ENCODE measurements around the gene MUC12. TPM values are rescaled to one million over a fixed set of nuclear protein-coding genes. Genes with fewer than 3 reads are reported as not detected.
"Not testable (repeated sequence)": the region's sequence is repeated elsewhere in the genome, so short reads cannot be mapped to it uniquely, and the experiment has no call there.

MUC12 gene, protein sequence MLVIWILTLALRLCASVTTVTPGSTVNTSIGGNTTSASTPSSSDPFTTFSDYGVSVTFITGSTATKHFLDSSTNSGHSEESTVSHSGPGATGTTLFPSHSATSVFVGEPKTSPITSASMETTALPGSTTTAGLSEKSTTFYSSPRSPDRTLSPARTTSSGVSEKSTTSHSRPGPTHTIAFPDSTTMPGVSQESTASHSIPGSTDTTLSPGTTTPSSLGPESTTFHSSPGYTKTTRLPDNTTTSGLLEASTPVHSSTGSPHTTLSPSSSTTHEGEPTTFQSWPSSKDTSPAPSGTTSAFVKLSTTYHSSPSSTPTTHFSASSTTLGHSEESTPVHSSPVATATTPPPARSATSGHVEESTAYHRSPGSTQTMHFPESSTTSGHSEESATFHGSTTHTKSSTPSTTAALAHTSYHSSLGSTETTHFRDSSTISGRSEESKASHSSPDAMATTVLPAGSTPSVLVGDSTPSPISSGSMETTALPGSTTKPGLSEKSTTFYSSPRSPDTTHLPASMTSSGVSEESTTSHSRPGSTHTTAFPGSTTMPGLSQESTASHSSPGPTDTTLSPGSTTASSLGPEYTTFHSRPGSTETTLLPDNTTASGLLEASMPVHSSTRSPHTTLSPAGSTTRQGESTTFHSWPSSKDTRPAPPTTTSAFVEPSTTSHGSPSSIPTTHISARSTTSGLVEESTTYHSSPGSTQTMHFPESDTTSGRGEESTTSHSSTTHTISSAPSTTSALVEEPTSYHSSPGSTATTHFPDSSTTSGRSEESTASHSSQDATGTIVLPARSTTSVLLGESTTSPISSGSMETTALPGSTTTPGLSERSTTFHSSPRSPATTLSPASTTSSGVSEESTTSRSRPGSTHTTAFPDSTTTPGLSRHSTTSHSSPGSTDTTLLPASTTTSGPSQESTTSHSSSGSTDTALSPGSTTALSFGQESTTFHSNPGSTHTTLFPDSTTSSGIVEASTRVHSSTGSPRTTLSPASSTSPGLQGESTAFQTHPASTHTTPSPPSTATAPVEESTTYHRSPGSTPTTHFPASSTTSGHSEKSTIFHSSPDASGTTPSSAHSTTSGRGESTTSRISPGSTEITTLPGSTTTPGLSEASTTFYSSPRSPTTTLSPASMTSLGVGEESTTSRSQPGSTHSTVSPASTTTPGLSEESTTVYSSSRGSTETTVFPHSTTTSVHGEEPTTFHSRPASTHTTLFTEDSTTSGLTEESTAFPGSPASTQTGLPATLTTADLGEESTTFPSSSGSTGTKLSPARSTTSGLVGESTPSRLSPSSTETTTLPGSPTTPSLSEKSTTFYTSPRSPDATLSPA (N-terminal part only)
- total RNA-seq: not detected
- long read RNA-seq: 0 reads

DNA sequence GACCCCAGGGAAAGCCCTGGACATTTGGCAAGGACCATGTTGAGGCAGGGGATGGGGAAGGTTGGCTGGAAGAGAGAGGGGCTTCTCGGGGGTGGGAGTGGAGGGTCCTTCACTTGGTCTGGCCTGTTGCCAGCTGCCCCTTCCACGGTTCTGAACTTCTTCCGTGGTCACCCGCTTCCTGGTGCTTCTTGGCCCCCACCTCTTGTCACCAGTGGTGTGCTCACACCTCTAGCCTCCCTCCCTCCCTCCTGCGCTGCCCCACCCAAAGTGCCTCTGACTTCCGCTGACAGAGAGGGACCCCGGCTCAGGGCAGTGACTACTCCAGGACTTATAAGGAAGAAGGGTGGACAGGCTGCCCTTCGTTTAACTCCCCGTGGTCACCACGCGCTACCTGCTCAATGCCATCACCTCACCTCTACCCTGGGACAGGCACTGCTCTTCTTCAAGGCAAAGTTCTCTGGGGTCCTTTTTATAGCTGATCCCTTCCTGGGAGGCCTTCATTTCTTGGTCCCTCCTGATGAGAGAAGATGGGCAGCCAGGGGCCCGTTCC is at the start of gene MUC12:
Gene MUC12 (plus strand): TSS at position 500 of the 550 bp plus-strand sequence. CDS start 58 bp downstream, outside the sequence.
- TF ChIP-seq POLR2A (IDR thresholded peaks at IDR 0.05): no peak
- TF ChIP-seq, protein P1, sequence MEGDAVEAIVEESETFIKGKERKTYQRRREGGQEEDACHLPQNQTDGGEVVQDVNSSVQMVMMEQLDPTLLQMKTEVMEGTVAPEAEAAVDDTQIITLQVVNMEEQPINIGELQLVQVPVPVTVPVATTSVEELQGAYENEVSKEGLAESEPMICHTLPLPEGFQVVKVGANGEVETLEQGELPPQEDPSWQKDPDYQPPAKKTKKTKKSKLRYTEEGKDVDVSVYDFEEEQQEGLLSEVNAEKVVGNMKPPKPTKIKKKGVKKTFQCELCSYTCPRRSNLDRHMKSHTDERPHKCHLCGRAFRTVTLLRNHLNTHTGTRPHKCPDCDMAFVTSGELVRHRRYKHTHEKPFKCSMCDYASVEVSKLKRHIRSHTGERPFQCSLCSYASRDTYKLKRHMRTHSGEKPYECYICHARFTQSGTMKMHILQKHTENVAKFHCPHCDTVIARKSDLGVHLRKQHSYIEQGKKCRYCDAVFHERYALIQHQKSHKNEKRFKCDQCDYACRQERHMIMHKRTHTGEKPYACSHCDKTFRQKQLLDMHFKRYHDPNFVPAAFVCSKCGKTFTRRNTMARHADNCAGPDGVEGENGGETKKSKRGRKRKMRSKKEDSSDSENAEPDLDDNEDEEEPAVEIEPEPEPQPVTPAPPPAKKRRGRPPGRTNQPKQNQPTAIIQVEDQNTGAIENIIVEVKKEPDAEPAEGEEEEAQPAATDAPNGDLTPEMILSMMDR (IDR thresholded peaks at IDR 0.05): no peak
- ATAC-seq (no peak), DNase-seq (no peak)
- WGBS (ENCODE audit: insufficient coverage, low coverage, low lambda C conversion rate, missing lambda C conversion rate): 46% methylated on average over 4 of the region's 12 CpGs
- H3K27me3 ChIP-seq: no peaks in the 10 kb centered on the region
- peaks cover 0 to 4% (median 0%) of the 10 kb centered on the region in 4 donors for H3K4me1 ChIP-seq
- intact Hi-C loops (cut with DNase I): loop anchor here (5.0 to 10.0 kb wide), 2 partner anchors 86 to 88 kb away; no protein-coding TSS in a partner anchor
- no peak within 1 kb of the TSS for H3K27ac ChIP-seq
- no peak within 1 kb of the TSS for H3K4me3 ChIP-seq
- peaks cover 0 to 9% (median 0%) of the 10 kb centered on the region in 4 donors for H3K36me3 ChIP-seq
- no peaks in the 10 kb centered on the region for H3K9me3 ChIP-seq

DNA sequence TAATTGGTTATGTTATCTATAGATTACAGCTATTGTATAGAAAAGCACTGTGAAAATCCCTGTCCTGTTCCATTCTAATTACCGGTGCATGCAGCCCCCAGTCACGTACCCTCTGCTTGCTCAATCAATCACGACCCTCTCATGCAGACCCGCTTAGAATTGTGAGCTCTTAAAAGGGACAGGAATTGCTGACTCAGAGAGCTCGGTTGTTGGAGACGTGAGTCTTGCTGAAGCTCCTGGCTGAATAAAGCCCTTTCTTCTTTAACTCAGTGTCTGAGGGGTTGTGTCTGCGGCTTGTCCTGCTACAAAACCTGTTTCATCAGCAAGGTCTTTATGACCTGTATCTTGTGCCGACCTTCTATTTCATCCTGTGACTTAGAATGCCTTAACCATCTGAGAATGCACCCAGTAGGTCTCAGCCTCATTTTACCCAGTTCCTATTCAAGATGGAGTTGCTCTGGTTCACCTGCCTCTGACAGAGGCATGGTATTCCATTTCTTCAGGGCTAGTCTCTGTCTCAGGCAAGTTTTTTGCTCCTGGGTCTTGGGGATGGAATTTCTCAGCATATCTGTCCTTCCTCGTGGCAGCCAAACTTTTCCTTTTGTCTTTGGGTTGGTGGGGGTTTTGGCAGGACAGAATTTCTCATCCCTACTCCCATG is 49.5 kb upstream of the MUC12 start:
- WGBS (ENCODE audit: insufficient coverage, low coverage, low lambda C conversion rate, missing lambda C conversion rate): 72% methylated on average over 4 of the region's 9 CpGs

DNA sequence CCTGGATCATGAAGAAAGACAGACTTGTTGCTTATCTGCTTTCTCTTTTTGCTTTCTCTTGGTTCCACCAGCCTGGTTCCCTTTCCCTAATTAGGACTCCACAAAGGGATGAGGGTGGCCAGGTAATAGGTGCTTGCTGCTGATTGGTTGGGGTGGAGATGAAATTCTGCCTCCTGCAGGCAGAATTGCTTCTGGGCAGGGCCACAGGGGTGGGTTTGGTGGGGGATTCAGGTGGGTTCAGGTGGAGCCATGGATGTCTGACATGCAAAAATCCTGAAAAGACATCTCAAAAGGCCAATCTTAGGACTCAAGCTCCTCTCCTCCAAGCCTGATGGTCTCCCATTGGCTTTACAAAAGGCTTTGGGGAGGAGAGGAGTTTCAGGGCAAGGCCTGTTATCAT is 48.3 kb upstream of the MUC12 start:
- Histone ChIP-seq H3K27ac (no peak overlapping the region), H3K27me3 (no peaks in the 10 kb centered on the region), H3K4me3 (no peak overlapping the region), H3K36me3 (no peaks in the 10 kb centered on the region), H3K9me3 (no peaks in the 10 kb centered on the region), H3K4me1 (peaks cover 0 to 6% (median 2%) of the 10 kb centered on the region in 4 donors)
- intact Hi-C loops (cut with DNase I): no loop called here
- TF ChIP-seq, protein P1 (IDR thresholded peaks at IDR 0.05): no peak
- TF ChIP-seq POLR2A (IDR thresholded peaks at IDR 0.05): no peak
- DNase-seq (no peak), ATAC-seq (no peak)

More for the DNA sequence above, 49.5 kb upstream of the MUC12 start:
- H3K4me3 ChIP-seq; ATAC-seq; H3K27ac ChIP-seq; H3K27me3 ChIP-seq; H3K36me3 ChIP-seq; DNase-seq; H3K9me3 ChIP-seq; intact Hi-C loops (cut with DNase I): not testable (repeated sequence)
- peaks cover 0 to 13% (median 5%) of the 10 kb centered on the region in 4 donors for H3K4me1 ChIP-seq

DNA sequence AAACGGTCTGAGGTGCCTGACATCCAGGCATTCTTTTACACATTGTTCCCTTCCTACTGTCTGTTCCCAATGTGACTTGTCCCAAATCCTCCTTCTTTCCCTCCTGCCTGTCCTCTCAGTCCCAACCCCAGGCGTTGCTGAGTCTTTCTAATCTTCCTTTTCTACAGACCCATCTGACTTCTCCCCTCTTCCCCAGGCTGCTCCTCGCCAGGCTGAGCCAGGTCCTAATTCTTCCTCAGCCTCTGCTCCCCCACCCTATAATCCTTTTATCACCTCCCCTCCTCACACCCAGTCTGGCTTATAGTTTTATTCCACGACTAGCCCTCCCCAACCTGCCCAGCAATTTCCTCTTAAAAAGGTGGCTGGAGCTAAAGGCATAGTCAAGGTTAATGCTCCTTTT is 45.7 kb upstream of the MUC12 start:
- H3K4me1 ChIP-seq; ATAC-seq; DNase-seq; H3K4me3 ChIP-seq; H3K36me3 ChIP-seq; intact Hi-C loops (cut with DNase I); H3K27me3 ChIP-seq; H3K9me3 ChIP-seq; H3K27ac ChIP-seq: not testable (repeated sequence)
- whole genome bisulfite sequencing (ENCODE audit: insufficient coverage, low coverage, low lambda C conversion rate, missing lambda C conversion rate): 55% methylated on average over 4 of the region's 4 CpGs

DNA sequence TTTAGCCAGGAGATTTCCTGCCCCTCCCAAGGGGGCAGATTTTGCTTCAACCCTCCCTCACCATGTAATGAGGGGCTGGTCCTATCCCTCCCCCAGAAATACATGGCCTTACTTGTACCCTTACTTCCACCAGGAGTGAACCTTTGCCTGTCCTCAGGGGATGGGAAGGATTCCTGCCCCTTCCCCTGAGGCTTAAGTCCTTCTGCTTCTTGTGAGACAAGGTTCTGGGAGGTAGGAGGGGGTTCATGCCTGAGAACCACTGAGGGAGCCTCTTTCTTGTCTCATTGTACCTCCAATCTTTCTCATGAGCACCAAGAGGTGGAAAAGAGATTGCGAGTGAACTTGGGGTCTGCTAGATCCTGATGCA is 39.6 kb upstream of the MUC12 start:
- no peak for TF ChIP-seq POLR2A (IDR thresholded peaks at IDR 0.05)
- TF ChIP-seq, protein P1 (IDR thresholded peaks at IDR 0.05): no peak
- Histone ChIP-seq H3K36me3 (no peaks in the 10 kb centered on the region), H3K4me1 (no peaks in the 10 kb centered on the region), H3K27ac (no peak overlapping the region), H3K9me3 (no peaks in the 10 kb centered on the region), H3K4me3 (no peak overlapping the region), H3K27me3 (no peaks in the 10 kb centered on the region)
- 67% methylated on average over 1 of the region's 1 CpG for WGBS (ENCODE audit: insufficient coverage, low coverage, low lambda C conversion rate, missing lambda C conversion rate)
- DNase-seq (no peak), ATAC-seq (no peak)
- intact Hi-C loops (cut with DNase I): no loop called here
